Stimulated activated CD4-positive, alpha-beta T cell treated with anti-CD3 and anti-CD28 coated beads, Interleukin-12 subunit alpha, Interleukin-12 subunit beta, amount 100 ng/mL, for 48 hours (primary cell): ENCODE data around the gene ZFHX2.
"Not testable (repeated sequence)": the region's sequence is repeated elsewhere in the genome, so short reads cannot be mapped to it uniquely, and the experiment has no call there.

Experiments used
- DNase-seq, 3 donors: peaks; one replicate each; pipeline ENCODE4 v3.0.0-alpha.2; 2020; ENCODE audit warnings: low read depth in 2 of 3, low spot score in 1 of 3

ZFHX2 gene

DNA sequence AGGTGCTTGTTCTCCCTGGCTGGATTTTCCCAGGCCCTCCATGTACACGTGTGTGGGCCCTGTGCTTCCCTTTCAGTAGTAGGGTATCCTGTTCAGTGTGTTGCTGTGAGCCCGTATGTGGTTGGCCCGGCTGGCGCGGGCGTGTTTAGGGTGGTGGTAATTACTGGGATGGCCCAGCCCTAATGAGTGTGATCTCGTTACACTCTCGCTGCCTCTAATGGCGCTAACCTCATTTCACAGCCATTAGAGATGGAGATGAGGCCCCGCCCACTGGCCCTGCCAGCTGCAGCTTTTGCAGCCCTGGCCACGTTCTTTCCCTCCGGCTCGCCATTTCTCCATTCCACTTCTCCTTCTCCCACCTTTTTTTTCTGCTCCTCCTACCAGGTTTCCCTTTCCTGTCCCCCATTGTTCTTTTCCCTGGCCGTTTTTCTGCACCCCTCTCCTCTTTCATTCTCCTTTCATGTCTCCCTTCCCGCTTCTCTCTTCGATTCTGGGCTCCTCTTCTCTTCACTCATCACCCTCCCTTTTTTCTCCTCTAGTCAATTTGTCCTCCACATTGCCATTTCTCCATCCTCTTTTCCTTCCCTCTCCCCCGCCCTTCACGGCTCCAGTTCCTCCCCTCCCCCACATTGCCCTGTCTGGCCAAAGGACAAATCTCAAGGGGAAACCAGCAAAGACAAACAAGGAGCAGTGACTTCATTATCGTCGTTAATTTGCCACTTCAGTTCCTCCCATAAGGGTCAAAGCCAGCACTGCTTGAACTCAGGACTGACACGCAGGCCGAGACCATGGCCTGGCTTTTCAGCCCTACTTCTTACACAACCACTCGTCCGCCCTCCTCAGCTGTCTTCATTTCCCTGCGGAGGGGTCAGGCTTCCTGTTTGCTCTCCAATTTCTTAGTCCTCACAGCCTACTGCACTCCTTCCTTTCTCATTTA is 6.8 kb downstream of the ZFHX2 start:
- no peak for DNase-seq

DNA sequence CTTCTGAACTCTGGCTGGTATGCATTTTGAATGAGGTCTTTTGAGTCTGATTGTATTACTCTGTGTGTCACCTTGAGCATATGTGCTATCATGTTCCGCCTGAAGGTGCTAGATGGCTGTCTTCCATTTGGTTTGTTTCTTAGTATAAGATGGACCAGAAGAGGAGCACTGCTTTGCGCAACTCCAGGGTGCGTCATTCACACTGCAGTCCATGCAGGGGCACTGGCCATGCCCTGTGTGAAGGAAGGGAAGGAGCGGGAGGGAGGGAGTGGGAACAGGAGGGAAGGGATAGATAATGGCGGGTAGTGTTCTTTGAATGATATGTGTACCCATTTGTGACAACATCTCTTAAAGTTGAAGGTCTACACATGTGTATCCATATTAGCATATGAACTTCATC is 8.2 kb downstream of the ZFHX2 start:
- no peak for DNase-seq

DNA sequence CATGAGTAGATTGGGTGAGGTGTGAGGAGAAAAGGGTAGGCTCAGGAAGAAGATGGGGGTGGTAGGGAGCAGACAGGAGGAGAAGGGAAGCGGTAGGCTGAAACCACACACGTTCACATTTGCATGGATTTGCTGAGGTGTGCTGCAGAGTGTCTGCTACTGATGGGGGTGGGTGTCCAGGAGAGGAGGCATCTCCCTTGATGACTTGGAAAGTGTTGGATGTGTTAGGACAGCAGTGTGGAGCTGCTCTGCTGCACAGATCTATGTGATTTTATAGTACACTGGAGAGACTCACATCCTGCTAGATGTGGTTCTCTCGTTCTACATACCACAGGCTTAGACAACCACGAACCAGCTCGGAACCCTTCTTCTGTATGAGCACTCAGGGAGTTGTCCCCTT is 9.3 kb downstream of the ZFHX2 start:
- no peak for DNase-seq

DNA sequence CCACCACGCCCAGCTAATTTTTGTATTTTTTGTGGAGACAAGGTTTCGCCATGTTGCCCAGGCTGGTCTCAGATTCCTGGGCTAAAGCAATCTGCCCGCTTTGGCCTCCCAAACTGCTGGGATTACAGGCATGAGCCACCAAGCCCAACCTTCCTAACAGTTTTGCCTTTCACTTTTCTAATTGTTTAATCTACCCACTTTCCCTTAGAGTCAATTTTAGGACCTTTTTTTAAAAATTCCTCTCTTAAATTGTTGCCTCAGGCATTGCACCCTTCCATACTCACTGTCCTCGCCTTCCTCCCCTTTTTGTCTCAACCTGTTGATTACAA is 11.5 kb downstream of the ZFHX2 start:
- DNase-seq = no peak

DNA sequence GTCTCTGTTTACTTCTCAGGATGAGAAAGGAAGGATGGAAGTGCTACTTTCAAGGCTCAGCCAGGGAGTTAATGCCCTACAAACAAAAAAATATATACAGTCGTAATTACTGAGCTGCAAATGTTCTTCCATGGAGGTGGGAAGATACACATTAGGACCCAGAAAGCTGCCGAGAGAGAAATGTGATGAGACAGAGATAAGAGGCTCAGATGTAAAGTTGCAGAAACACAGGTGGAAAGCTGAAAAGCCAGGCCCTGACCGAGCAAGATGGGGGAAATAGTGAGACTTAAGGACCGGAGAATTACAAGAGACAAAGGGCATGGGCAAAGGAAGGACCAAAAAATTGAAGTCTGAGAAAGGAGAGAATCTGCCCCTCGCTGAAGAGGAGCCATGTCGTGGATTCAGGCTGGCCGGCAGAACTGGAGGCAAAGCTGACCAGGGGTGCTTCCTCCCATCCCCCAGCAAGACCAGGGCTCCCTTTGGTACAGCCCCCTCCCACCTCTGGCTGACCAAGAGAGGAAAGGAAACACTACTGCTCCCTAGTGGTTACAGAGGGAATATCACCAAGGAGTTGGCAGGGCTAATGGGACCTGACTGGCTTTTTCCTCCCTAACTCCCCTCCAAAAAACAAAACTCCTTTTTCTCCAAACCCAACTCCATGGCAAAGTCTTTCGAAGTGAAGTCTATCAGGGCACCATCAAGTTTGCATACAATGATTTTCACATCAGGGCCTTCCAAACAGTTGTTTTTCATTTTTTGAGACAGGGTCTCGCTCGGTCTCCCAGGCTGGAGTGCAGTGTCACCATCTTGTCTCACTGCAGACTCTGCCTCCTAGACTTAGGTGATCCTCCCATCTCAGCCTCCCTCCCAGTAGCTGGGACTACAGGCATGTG is 12.1 kb downstream of the ZFHX2 start:
- no peak for DNase-seq

DNA sequence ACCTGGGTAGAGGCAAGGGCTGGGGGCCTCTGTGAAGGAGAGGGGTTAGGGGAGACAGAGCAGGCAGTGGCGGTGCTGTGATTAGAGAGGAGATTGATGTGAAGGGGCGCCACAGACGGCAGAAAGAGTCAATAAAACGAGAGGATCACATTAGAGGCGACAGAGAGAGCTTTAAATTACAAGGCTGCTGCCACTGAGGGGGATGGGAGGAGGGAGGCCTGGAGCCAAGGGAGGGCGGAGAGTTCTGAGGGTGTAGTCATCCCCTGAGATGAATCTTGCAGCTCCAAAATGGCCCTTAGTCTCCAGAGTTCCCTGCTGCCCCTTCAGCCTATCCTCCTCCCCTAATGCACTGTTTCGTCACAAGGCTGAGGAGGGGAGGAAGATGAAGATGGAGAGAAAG is 12.8 kb downstream of the ZFHX2 start:
- no peak for DNase-seq

DNA sequence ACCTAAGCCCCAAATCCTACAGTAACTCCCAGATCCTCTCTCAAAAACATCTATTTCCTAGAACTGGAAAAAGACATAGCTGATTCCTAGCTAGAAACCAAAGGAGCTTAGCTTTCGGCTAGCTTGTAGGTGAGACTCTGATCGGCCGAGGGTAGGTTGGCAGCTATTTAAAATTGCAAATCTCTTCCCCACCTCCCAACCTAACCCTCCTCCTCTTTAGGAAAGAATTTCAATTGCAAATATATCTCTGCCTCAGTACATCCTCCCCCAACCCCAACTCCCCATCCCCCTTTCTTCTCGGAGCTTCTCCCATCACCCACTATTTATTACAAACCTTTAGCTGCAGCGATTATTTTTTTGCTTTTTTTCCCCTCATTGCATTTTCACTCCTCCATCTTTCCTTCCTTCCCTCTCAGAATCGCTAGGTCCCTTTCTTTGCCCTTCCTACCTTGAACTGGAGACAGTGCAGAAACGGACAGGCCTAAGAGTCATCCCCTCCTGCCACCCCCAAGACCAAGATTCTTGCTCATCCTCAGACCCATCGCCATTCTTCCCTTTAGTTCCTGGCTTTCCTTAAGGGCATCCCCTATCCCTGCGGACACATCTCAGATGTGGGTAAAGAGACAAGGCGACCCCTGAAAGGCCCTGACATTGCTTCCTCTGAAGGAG is 13.4 kb downstream of the ZFHX2 start:
- DNase-seq = no peak

DNA sequence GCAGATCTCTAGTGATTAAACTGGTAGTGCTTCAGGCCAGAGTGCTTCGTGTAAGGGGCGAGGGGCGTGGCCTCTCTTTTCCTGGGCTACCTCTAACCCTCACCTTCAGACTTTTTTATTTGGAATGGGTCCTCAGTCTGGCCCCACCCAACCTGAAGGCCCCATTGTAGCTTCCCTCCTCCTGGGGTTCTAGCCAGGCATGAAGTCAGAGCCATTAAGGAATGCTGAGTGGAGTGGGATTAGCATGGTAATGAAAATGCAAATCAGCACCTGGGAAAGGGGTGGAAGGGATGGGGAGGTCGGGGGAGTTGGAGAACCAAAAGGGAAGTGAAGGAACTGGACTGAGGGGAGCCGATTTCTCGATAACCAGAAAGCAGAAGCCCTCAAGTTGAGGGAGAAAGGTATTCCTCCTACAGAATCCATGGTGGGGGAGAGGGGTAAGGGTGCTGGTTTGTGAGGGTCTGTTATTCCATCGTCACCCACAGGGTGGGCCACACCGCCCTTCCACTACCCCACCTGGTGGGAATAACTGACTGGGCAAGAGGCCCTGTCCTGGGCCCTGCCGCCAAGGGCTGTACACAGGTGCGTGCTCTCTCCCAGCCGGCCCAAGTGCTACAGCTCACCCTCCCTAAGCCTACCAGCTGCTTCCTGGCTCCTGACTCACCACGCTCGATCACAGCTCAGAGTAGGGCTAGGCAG is 14.1 kb downstream of the ZFHX2 start:
- DNase-seq = no peak

DNA sequence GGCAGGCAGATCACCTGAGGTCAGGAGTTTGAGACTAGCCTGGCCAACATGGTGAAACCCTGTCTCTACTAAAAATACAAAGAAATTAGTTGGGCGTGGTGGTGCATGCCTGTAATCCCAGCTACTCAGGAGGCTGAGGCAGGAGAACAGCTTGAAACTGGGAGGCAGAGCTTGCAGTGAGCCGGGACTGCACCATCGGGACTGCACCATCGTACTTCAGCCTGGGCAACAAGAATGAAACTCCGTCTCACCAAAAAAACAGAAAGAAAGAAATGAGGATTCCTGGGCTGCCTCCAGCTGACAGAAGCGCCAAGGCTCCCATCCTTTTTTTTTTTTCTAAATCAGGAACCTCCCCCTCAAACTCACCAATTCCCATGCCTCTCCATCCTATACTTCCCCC is 14.7 kb downstream of the ZFHX2 start:
- not testable (repeated sequence) for DNase-seq

DNA sequence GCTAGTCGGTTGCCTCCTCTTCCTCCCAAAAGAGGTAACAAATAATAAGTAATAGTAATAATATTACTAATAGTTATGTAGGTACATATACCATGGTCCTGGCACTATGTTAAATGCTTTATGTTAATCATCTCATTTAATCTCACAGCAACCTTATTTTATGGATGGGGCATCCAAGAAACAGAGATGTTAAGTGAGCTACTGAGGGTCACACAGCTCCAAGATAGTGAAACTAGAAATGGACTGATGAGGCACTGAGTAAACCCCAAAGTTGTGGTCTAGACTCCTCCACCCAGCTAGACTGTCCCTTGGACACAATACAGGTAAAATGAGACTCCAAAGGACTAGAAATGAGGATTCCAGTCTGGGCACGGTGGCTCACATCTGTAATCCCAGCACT is 15.1 kb downstream of the ZFHX2 start:
- DNase-seq = no peak

DNA sequence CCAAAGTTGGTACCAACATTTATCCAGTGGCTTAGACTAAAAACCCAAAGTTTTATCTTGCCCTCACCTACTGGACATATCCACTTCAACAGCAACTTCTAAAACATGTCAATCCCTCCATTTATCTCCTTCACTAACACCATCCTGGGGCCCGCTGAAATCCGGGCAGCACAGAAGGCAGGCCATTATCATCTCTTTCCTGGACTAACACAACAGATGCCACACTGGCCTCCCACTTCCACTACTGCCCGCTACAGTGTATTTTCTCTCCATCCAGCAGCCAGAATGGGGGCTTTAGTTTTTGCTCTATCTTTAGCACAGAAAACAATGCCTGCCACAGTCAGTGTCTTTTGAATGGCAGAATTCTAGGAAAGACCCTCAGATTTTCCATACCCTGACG is 15.6 kb downstream of the ZFHX2 start:
- no peak for DNase-seq

DNA sequence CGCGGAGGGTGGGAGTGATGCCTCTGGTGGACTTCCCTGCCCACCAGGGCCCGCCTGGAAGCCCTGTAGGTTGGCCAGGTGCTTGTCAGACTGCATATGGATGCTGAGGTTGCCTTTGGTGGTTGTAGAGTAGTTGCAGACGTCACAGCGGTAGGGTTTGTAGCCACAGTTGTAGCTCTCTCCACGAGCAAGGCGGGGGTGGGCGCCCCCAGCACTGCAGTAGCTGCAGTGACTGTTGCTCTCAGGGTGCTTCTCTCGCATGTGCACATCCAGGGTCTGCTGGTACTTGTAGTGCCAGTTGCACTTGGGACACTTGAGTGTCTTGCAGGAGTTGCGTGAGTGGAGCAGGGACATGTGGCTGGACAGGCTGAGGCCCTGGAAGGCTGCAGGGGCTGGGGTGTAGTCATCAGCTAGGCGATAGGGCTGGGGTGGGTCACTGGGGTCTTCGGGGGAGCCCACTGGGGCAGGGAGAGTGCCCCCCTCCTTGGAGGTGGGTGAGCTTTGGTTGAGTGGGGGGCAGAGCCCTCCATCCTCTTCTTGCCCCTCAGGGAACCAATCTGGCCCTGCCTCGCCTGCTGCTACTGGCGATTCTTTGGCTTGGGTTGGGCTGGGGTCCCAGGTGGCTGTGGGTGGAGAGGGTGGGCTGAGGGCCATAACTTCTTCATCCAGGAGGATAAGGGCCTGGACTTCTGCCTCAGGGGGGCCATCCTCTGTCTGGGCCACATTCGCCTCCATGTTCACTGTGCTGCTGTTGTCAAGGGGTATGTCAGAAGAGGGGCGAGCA is 17.7 kb downstream of the ZFHX2 start:
- DNase-seq = no peak

DNA sequence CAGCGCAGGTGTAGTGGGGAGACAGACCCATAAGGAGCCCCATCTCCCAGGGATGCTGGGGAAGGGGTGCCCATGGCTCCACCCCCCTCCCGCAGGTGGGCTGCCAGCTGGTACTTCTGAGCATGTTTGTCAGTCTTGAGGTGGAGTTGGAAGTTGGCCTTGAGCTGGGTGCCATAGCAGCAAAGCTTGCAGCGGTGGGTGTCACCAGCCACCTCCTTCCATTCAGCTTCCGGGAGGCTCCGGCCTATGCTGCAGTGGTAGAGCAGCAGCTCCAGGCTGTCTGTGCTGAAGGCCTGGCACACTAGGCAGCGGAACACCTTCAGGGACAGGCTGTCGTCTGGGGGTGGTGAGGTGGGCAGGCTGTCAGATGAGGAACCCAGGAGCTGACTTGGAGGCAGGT is 18.9 kb downstream of the ZFHX2 start:
- no peak for DNase-seq

DNA sequence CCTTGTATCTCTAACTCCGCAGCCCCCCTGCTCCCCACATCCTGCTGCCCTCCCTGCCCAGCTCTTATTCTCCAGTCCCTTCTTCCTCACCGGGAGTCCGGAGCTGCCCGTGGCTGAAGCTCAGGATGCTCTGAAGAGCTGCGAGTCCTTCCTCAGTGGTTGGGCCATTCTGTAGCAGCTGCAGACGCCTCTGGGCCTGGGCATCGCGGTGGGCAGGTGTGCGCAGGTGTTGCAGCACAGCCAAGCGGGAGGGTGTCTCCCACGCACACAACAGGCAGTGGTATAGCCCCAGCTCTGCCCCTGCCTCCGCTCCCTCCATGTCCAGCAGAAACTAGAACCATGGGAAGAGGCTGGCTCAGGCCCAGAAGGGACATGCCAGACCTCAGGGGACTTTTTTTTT is 20.2 kb downstream of the ZFHX2 start:
- no peak for DNase-seq

DNA sequence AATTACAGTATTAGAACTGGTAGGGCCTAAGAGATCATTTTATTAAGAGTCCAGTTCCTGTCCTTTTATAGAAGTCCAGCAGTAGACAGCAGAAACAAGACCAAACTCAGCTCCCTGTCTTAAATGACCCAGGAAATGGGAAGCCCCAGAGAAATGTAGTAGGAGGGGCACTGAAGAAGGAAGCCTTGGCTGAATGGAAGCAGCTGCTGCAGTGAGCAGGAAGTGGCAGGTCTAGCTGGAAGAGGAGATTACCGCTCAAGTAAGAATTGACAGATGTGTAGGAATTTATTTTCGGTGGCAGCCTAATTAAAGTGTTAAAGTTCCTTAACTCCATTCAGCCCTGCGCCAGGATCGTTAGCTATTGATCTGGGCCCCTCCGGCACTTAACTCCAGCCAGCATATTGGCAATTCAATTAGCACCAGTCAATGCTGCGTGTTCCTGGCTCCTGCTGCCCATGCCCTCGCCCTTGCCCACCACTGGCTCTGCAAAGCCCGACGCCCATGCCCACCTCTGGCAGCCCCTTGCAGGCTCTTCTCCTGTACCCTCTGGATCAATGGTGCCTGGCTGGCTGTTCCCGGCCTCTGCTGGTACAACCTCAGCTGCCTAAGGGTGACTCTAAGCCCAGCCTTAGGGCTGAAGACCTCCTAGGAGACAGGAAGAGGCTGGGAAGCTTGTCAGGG is 21.1 kb downstream of the ZFHX2 start:
- DNase-seq = no peak

DNA sequence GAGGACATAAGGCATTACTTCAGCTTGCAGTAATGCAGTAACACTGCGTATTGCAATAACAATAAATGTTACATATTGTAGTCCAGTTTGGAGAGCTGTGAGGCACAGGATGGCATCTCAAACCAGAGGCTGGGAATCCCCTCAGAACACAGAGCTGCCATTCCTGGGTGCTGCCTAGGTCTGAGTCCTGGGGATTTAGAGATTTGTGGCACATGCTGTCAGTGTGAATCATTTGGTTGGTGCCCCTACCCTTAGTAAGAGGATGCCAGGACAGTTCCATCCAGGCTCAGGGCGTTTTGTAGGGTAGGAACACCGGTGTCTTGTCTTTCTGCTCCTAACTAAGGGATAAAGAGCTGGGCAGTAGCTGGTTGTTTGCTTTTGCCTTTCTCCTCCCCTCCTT is 22.5 kb downstream of the ZFHX2 start:
- DNase-seq = no peak

DNA sequence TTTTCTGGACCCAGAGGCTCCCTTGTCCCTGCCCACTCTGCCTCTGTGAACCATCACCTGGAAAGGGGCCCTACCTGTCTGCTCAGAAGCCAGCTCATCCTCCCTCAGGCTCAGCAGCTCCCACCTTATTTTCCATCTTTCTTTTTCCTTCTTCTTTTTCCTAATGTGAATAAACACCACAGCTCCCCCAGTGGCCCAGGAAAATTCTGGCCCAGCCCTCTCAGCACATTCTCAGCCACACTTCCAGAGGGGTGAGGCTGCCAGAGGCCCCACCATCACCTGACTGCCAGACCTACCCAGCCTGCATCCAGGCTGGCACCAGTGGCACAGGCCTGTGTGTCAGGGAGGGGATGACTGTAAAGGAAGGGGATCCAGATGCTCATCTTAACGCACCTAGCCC is 23.0 kb downstream of the ZFHX2 start:
- no peak for DNase-seq

DNA sequence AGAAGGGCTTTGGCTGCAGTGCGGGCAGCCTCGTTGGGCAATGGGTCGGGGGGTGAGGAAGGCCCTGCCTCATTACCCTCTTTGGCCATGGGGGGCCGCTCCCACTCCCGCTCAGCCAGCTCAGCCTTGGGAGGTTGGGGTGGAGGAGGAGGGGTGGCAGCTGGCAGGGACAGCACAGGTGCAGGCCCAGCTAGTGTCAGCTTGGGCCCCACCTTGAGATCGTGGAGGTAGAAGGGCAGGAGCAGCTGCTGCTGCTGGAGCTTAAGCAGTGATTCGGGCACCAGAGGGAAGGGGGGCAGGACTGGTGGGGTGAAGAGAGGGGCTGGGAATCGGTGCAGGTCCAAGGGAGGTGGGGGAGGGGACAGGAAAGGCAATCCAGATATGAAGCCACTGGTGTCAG is 26.0 kb downstream of the ZFHX2 start:
- no peak for DNase-seq

DNA sequence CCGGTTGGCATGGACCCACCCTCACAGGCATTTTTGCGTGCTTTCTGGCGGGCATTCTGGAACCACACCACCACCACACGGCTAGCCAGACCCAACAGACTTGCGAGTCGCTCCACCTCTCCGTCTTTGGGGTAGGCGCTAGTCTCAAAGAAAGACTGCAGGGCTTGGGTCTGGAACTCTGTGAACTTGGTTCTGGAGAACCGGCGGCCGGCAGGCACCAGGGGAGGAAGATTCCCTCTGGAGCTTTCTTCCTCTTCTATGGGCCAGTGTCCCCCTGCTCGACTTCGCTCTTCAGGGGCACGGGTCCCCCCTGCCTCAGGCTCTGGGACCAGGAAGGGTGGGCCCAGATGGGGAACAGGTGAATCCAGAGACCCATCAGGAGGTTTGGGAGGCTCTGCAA is 26.6 kb downstream of the ZFHX2 start:
- DNase-seq = no peak
